Stimulated activated CD4-positive, alpha-beta T cell treated with anti-CD3 and anti-CD28 coated beads, Interleukin-4, amount 100 ng/mL, for 4 hours (primary cell): Measurements from ENCODE around the gene LCP1.

Experiments
- DNase-seq, 2 experiments: peaks; one replicate each; pipeline ENCODE4 v3.0.0-alpha.2; 2020

LCP1 gene

DNA sequence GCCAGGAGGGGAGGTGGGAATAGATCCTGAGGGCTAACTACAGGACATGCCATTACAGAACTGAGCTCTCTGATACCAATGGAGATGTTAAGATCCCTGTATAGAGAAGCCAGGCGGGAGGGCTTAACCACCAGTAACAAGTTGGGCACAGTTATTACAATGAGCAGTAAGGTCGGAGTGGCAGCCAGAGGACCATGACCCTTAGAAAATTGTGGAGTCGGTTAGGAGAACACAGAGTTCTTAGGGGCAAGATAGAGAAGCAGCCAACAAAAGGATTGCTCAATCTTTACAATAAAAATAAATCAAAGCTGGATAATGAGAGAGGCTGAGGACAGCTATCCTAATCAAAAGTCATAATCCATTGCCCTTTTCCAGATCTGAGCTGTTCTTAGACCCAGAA is 87.5 kb downstream of the LCP1 start:
- DNase-seq, result no peak

GRCh38 chr13:46088821-46089562 is 93.0 kb downstream of the LCP1 start:
- no peak for DNase-seq

- no peak for DNase-seq
These were observed 94.5 kb downstream of the LCP1 start for GRCh38 chr13:46087481-46087880.

DNA sequence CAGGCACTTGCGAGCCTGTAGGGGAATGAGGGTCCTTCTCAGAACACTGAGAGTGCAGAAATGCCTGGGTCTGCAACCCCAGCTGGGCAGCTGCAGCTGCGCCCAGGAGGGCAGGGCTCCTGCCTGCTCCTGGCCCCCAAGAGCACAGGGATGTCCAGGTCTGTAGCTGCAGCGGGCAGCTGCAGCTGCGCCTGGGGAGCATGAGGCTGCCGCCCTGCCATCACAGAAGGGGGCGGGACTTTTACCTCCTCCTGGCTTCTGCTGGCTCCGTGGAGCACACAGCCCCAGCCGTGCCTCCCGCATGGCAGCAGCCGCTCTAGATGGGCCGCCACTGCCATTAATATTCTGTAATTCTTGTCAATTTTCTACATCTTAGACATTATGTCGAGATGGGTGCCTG is 95.0 kb downstream of the LCP1 start:
- DNase-seq, result no peak

GRCh38 chr13:46086421-46086922 is 95.5 kb downstream of the LCP1 start:
- no peak for DNase-seq

DNA sequence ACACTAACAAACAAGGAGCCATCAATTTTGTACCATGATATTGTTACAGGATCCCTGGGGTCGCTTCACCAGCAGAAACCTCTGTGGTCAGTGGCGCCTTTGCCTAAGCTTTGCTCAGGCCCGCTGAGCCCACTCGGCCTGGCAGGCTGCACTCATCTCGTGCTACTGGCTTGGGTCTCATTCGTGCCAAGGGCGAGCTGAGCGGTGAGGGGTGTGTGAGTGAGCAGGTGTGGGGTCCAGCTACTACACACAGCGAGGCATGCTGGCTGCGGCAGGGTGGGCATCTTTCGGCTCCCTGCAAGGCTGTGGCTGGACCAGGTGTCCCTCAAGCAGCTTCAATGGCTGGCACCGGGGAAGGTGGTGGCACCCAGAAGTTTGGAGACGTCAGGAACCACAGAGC is 96.2 kb downstream of the LCP1 start:
- no peak for DNase-seq

GRCh38 chr13:46082324-46082723 is 99.7 kb downstream of the LCP1 start:
- no peak for DNase-seq

GRCh38 chr13:46079770-46080169 is 102.2 kb downstream of the LCP1 start:
- no peak for DNase-seq

DNA sequence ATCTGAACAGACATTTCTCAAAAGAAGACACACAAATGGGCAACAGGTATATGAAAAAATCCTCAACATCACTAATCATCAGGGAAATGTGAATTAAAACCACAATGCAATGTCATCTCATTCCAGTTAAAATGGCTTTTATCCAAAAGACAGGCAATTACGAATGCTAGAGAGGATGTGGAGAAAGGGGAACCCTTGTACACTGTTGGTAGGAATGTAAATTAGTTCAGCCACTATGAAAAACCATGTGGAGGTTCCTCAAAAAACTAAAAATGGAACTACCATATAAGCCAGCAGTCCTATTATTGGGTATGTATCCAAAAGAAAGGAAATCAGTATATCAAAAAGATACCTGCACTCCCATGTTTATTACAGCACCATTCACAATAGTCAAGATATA is 104.7 kb downstream of the LCP1 start:
- no peak for DNase-seq

DNA sequence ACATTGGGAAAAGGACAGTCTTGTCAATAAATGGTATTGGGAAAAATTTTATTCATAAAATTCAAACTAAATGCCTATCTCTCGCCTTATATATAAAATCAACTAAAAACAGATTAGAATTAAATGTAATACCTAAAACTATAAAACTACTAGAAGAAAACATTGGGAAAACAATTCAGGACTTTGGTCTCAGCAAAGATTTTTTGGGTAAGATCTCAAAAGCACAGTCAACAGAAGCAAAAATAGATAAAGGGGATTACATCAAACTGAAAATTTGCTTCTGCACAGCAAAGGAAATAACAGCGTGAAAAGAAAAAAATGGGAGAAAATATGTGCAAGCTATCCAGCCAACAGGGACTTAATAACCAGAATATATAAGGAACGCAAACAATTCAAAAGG is 105.2 kb downstream of the LCP1 start:
- no peak for DNase-seq
